K562 (cell line): Measurements from ENCODE around the gene NT5C3B. TPM values are rescaled to one million over a fixed set of nuclear protein-coding genes. Genes with fewer than 3 reads are reported as not detected.

Experiments
- ARID1B ChIP-seq: fragments of 450-650 bp; IDR thresholded peaks from 2 replicates; pipeline ENCODE4 v1.6.1; 2016; ENCODE audit warnings: antibody characterized with exemption, mild to moderate bottlenecking, inconsistent platforms
- BRD9 ChIP-seq: fragments of 450-650 bp; IDR thresholded peaks from 2 replicates; pipeline ENCODE4 v1.6.1; 2018; ENCODE audit warnings: low read depth; ENCODE audit not compliant: partially characterized antibody
- COPS2 ChIP-seq: fragments of 450-650 bp; conservative IDR thresholded peaks from 2 replicates; pipeline ENCODE4 v1.6.1; 2016; ENCODE audit warnings: mild to moderate bottlenecking, moderate library complexity
- ELF1 ChIP-seq: fragments of 200-800 bp; sonication (Bioruptor generic); IDR thresholded peaks from 2 replicates; pipeline ENCODE4 v1.6.1; 2016; ENCODE audit warnings: missing genetic modification characterization, missing compliant biosample characterization
- EP300 ChIP-seq: IDR thresholded peaks from 2 replicates; pipeline ENCODE4 v1.6.1; 2012; ENCODE audit warnings: low read length, improper control_type of control experiment
- FOXJ2 ChIP-seq: fragments of 200-800 bp; sonication (Bioruptor generic); IDR thresholded peaks from 2 replicates; pipeline ENCODE4 v1.6.1; 2016; ENCODE audit warnings: missing genetic modification characterization, missing compliant biosample characterization
- GATA2 ChIP-seq: sonication (generic); formaldehyde crosslinking; IDR thresholded peaks from 2 replicates; pipeline ENCODE4 v1.4.0; 2020; ENCODE audit warnings: mild to moderate bottlenecking, missing genetic modification reagents
- JUN ChIP-seq, 2 experiments: sonication (generic) in 1 of 2; formaldehyde crosslinking in 1 of 2; IDR thresholded peaks; 2 replicates each; pipeline versions ENCODE4 v1.6.1 to v1.8.0; 2012 to 2022; ENCODE audit warnings: borderline replicate concordance in 2 of 2, mild to moderate bottlenecking in 2 of 2, improper control_type of control experiment in 1 of 2, low read depth in 1 of 2, low read length in 1 of 2, missing genetic modification reagents in 1 of 2
- KAT2B ChIP-seq: IDR thresholded peaks from one replicate; pipeline ENCODE4 v1.6.1; 2012; ENCODE audit warnings: low read depth, mild to moderate bottlenecking, control low read depth, inconsistent platforms, low read length, moderate library complexity
- KAT7 ChIP-seq: sonication (generic); formaldehyde crosslinking; IDR thresholded peaks from 2 replicates; pipeline ENCODE4 v1.8.0; 2022; ENCODE audit warnings: missing genetic modification reagents, mild to moderate bottlenecking, borderline replicate concordance
- KDM2B ChIP-seq: fragments of 250-450 bp; sonication (Bioruptor Pico); IDR thresholded peaks from 2 replicates; pipeline ENCODE4 v1.8.0; 2021; ENCODE audit warnings: mild to moderate bottlenecking, moderate library complexity
- KLF13 ChIP-seq: fragments of 450-650 bp; IDR thresholded peaks from 2 replicates; pipeline ENCODE4 v1.6.1; 2016; ENCODE audit warnings: missing genetic modification characterization, low read depth, mild to moderate bottlenecking, missing compliant biosample characterization, moderate library complexity, borderline replicate concordance
- MEF2D ChIP-seq: conservative IDR thresholded peaks from 2 replicates; pipeline ENCODE4 v1.6.1; 2016; ENCODE audit warnings: low read depth, missing genetic modification characterization, missing compliant biosample characterization
- NCOA1 ChIP-seq: fragments of 450-650 bp; IDR thresholded peaks from 2 replicates; pipeline ENCODE4 v1.6.1; 2016; ENCODE audit warnings: low read depth
- POLR2H ChIP-seq: IDR thresholded peaks from 2 replicates; pipeline ENCODE4 v1.6.1; 2016; ENCODE audit warnings: missing genetic modification characterization, low read depth, mild to moderate bottlenecking, control low read depth, missing compliant biosample characterization, moderate library complexity
- RBM25 ChIP-seq: fragments of 200-400 bp; formaldehyde crosslinking; IDR thresholded peaks from 2 replicates; pipeline ENCODE4 v1.6.1; 2018; ENCODE audit warnings: low read length, low read depth, moderate library complexity; ENCODE audit not compliant: severe bottlenecking
- TCF3 ChIP-seq: sonication (generic); formaldehyde crosslinking; IDR thresholded peaks from 2 replicates; pipeline ENCODE4 v1.4.0; 2020; ENCODE audit warnings: mild to moderate bottlenecking, missing genetic modification reagents
- TEAD4 ChIP-seq, 2 experiments: sonication (generic) in 1 of 2; formaldehyde crosslinking in 1 of 2; IDR thresholded peaks; 2 replicates each; pipeline versions ENCODE4 v1.6.1 to v1.8.0; 2012 to 2022; ENCODE audit warnings: borderline replicate concordance in 1 of 2, inconsistent platforms in 1 of 2, low read length in 1 of 2, mild to moderate bottlenecking in 1 of 2, missing genetic modification reagents in 1 of 2
- ZNF12 ChIP-seq: sonication (generic); formaldehyde crosslinking; IDR thresholded peaks from 2 replicates; pipeline ENCODE4 v1.4.0; 2020; ENCODE audit warnings: mild to moderate bottlenecking, missing genetic modification reagents
- ZNF77 ChIP-seq: fragments of 250-450 bp; sonication (Bioruptor Pico); IDR thresholded peaks from 2 replicates; pipeline ENCODE4 v1.5.0; 2020
- polyA plus RNA-seq, 8 experiments: library from polyadenylated mRNA; depleted of rRNA in 4 of 8; stranded (reverse) in 5 of 8; unstranded in 3 of 8; fragments of >200 nt; fragmentation: Nextera tagmentation in 2 of 8; fragmentation: Illumina TruSeq in 1 of 8; extraction: Ambion mirVana in 2 of 8; extraction: Trizol in 1 of 8; gene quantifications; 2 replicates each; pipeline versions ENCODE4 v1.2.1 to v1.2.3, GENCODE V29; 2011 to 2014; ENCODE audit warnings: inconsistent platforms in 1 of 8, missing spikeins in 1 of 8
- total RNA-seq, 7 experiments: library from RNA; depleted of rRNA in 6 of 7; stranded (reverse); fragments of >200 nt in 6 of 7; fragmentation: Illumina TruSeq in 2 of 7; extraction: Trizol in 2 of 7; gene quantifications; 2 replicates each; pipeline versions ENCODE4 v1.2.1 to v1.2.3, GENCODE V29; 2011 to 2021; ENCODE audit warnings: low replicate concordance in 1 of 7
- TF ChIP-seq, protein P1 (sequence below): fragments of 450-650 bp; IDR thresholded peaks from 2 replicates; pipeline ENCODE4 v1.6.1; 2016; ENCODE audit warnings: missing biosample characterization, missing genetic modification characterization
- TF ChIP-seq, protein P2 (sequence below): sonication (generic); formaldehyde crosslinking; IDR thresholded peaks from 2 replicates; pipeline ENCODE4 v1.8.0; 2022; ENCODE audit warnings: missing genetic modification reagents, mild to moderate bottlenecking, moderate library complexity, borderline replicate concordance
- TF ChIP-seq, protein P3 (sequence below), 2 experiments: fragments of 450-650 bp; IDR thresholded peaks; 2 replicates each; pipeline ENCODE4 v1.6.1; 2018; ENCODE audit warnings: mild to moderate bottlenecking in 2 of 2, low read depth in 1 of 2; ENCODE audit not compliant: partially characterized antibody in 2 of 2

The NT5C3B gene
- total and polyA plus RNA-seq, 9 of the 15 experiments (the other 6 are each of a cell fraction or from before 2014, with no cell fraction given) = 2.0 to 166 (median 85.0) TPM

DNA sequence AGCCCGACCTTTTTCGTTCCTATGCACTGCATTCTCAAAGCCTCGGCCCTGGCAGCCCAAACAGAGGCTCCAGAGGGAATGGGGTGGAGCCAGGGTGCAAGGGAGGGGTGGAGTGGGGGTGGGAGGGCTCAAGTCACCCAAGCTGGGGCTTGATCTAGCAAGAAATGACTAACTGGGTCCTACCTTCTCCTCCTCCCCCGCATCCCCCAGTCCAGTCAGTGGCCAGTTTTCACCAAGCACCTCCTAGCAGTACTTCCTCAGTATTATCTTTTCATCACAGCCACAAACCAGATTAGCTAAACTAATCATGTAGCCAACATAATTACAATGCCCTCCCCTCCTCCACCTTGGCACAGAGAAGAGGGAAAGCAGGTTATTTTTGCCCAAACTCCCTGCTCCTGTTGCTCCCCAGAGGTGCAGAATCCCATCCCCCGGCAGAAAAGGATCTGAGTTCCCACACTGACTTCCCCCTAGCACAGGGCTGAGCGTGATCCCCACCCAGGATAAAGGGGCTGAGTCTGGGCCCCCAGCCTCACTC is 51.8 kb downstream of the NT5C3B start (continued):
- TF ChIP-seq POLR2H (tag) = no peak
- TF ChIP-seq, protein P1, sequence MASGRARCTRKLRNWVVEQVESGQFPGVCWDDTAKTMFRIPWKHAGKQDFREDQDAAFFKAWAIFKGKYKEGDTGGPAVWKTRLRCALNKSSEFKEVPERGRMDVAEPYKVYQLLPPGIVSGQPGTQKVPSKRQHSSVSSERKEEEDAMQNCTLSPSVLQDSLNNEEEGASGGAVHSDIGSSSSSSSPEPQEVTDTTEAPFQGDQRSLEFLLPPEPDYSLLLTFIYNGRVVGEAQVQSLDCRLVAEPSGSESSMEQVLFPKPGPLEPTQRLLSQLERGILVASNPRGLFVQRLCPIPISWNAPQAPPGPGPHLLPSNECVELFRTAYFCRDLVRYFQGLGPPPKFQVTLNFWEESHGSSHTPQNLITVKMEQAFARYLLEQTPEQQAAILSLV = no peak
- TF ChIP-seq RBM25 = no peak
- no peak for TF ChIP-seq KAT2B
- TF ChIP-seq, protein P2, sequence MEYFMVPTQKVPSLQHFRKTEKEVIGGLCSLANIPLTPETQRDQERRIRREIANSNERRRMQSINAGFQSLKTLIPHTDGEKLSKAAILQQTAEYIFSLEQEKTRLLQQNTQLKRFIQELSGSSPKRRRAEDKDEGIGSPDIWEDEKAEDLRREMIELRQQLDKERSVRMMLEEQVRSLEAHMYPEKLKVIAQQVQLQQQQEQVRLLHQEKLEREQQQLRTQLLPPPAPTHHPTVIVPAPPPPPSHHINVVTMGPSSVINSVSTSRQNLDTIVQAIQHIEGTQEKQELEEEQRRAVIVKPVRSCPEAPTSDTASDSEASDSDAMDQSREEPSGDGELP (CRISPR knock-in tag) = 0 out of 2 replicates have a peak, but pooled peaks have one; percentile 7
- peak; percentile 69; the same call in 1 of the 2 replicates for TF ChIP-seq JUN (IDR thresholded peaks at IDR 0.05; ENCODE audit: borderline replicate concordance, low read depth, low read length)
- no peak for TF ChIP-seq JUN (CRISPR knock-in tag; IDR thresholded peaks at IDR 0.05; ENCODE audit: borderline replicate concordance)
- TF ChIP-seq ZNF77 (CRISPR knock-in tag) = no peak
- TF ChIP-seq ARID1B = peak; percentile 92
- TF ChIP-seq KAT7 (CRISPR knock-in tag) = 0 out of 2 replicates have a peak, but pooled peaks have one; percentile 23
- no peak for TF ChIP-seq ZNF12 (CRISPR knock-in tag)
- no peak for TF ChIP-seq KDM2B (CRISPR knock-in tag)
- TF ChIP-seq FOXJ2 = no peak
- peak; percentile 47; the same call in 1 of the 2 replicates for TF ChIP-seq ELF1 (tag)
- TF ChIP-seq, protein P3, sequence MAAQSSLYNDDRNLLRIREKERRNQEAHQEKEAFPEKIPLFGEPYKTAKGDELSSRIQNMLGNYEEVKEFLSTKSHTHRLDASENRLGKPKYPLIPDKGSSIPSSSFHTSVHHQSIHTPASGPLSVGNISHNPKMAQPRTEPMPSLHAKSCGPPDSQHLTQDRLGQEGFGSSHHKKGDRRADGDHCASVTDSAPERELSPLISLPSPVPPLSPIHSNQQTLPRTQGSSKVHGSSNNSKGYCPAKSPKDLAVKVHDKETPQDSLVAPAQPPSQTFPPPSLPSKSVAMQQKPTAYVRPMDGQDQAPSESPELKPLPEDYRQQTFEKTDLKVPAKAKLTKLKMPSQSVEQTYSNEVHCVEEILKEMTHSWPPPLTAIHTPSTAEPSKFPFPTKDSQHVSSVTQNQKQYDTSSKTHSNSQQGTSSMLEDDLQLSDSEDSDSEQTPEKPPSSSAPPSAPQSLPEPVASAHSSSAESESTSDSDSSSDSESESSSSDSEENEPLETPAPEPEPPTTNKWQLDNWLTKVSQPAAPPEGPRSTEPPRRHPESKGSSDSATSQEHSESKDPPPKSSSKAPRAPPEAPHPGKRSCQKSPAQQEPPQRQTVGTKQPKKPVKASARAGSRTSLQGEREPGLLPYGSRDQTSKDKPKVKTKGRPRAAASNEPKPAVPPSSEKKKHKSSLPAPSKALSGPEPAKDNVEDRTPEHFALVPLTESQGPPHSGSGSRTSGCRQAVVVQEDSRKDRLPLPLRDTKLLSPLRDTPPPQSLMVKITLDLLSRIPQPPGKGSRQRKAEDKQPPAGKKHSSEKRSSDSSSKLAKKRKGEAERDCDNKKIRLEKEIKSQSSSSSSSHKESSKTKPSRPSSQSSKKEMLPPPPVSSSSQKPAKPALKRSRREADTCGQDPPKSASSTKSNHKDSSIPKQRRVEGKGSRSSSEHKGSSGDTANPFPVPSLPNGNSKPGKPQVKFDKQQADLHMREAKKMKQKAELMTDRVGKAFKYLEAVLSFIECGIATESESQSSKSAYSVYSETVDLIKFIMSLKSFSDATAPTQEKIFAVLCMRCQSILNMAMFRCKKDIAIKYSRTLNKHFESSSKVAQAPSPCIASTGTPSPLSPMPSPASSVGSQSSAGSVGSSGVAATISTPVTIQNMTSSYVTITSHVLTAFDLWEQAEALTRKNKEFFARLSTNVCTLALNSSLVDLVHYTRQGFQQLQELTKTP (IDR thresholded peaks at IDR 0.05; ENCODE audit: low read depth in 1 of 2, partially characterized antibody in 2 of 2) = peak; percentile 34 to 50
- TF ChIP-seq TEAD4 (IDR thresholded peaks at IDR 0.05; ENCODE audit: low read length) = peak; percentile 74
- TF ChIP-seq TEAD4 (CRISPR knock-in tag; IDR thresholded peaks at IDR 0.05; ENCODE audit: borderline replicate concordance) = no peak
- peak; percentile 75 for TF ChIP-seq BRD9
- TF ChIP-seq MEF2D (tag) = peak; percentile 49
- 0 out of 2 replicates have a peak, but pooled peaks have one; percentile 19 for TF ChIP-seq TCF3
- TF ChIP-seq KLF13 (tag) = no peak
- peak; percentile 66 for TF ChIP-seq EP300
- peak; percentile 68; the same call in 1 of the 2 replicates for TF ChIP-seq NCOA1
- peak; percentile 83 for TF ChIP-seq GATA2 (CRISPR knock-in tag)
- no peak for TF ChIP-seq COPS2
